Activated naive CD4-positive, alpha-beta T cell treated with anti-CD3 and anti-CD28 coated beads for 36 hours (primary cell): ENCODE data around the gene LENG9. TPM values are rescaled to one million over a fixed set of nuclear protein-coding genes. Genes with fewer than 3 reads are reported as not detected.
"Not testable (repeated sequence)": the region's sequence is repeated elsewhere in the genome, so short reads cannot be mapped to it uniquely, and the experiment has no call there.

ENCODE experiments used
- CTCF ChIA-PET: fragments of 350-600 bp; sonication (Branson Sonifier 250); formaldehyde crosslinking; loops from one replicate; lab custom pipeline; 2021; ENCODE audit warnings: antibody characterized with exemption; lab: Charles Lee
- DNase-seq: peaks from one replicate; pipeline ENCODE4 v3.0.0-alpha.2; 2020
- H3K27ac Mint-ChIP-seq: one replicate; pipeline ENCODE4 v1.8.0; 2021; ENCODE audit warnings: mild to moderate bottlenecking, mixed read lengths
- H3K27me3 Mint-ChIP-seq: one replicate; pipeline ENCODE4 v1.8.0; 2021; ENCODE audit warnings: low read depth, mixed read lengths
- H3K36me3 Mint-ChIP-seq: one replicate; pipeline ENCODE4 v1.8.0; 2021; ENCODE audit warnings: low read depth, mixed read lengths
- H3K4me1 Mint-ChIP-seq: one replicate; pipeline ENCODE4 v1.8.0; 2021; ENCODE audit warnings: low read depth, mixed read lengths
- H3K4me3 Mint-ChIP-seq: one replicate; pipeline ENCODE4 v1.8.0; 2021; ENCODE audit warnings: mild to moderate bottlenecking, moderate library complexity, mixed read lengths
- H3K9me3 Mint-ChIP-seq: one replicate; pipeline ENCODE4 v1.8.0; 2021; ENCODE audit warnings: mixed read lengths
- intact Hi-C: fragments of 100-400 bp; cut with micrococcal nuclease; formaldehyde crosslinking; loops from one replicate; pipeline ENCODE4 v1.15.1; 2023
- total RNA-seq, 2 experiments: library from RNA; stranded (reverse); gene quantifications; one replicate each; pipeline ENCODE4 v1.2.3, GENCODE V29; 2021

Gene LENG9
- total RNA-seq, 2 experiments from 2014 or later = 5.7 to 7.1 TPM

- peaks cover 54% of the 10 kb centered on the region for H3K36me3 Mint-ChIP-seq
- DNase-seq = no peak
- no peak overlapping the region for H3K27ac Mint-ChIP-seq
- H3K4me1 Mint-ChIP-seq = peaks cover 26% of the 10 kb centered on the region
- no peak overlapping the region for H3K4me3 Mint-ChIP-seq
- intact Hi-C loops = loop anchor here (2.0 kb wide), 1 partner anchor 591 kb away; no protein-coding TSS in a partner anchor
- H3K9me3 Mint-ChIP-seq = no peaks in the 10 kb centered on the region
- no peaks in the 10 kb centered on the region for H3K27me3 Mint-ChIP-seq
- CTCF ChIA-PET = interaction anchor here (0.7 kb wide), 1 partner anchor 297 kb away, joined by 3 read pairs; no protein-coding TSS in a partner anchor
Measured at GRCh38 chr19:54455786-54456422, 7.7 kb downstream of the LENG9 start.

GRCh38 chr19:54454781-54455675 is 8.6 kb downstream of the LENG9 start:
- no peaks in the 10 kb centered on the region for H3K9me3 Mint-ChIP-seq
- intact Hi-C loops = no loop called here
- H3K36me3 Mint-ChIP-seq = peaks cover 60% of the 10 kb centered on the region
- H3K27me3 Mint-ChIP-seq = no peaks in the 10 kb centered on the region
- CTCF ChIA-PET = no interaction called here
- H3K4me1 Mint-ChIP-seq = peaks cover 33% of the 10 kb centered on the region
- H3K4me3 Mint-ChIP-seq = no peak overlapping the region
- no peak for DNase-seq
- no peak overlapping the region for H3K27ac Mint-ChIP-seq

DNA sequence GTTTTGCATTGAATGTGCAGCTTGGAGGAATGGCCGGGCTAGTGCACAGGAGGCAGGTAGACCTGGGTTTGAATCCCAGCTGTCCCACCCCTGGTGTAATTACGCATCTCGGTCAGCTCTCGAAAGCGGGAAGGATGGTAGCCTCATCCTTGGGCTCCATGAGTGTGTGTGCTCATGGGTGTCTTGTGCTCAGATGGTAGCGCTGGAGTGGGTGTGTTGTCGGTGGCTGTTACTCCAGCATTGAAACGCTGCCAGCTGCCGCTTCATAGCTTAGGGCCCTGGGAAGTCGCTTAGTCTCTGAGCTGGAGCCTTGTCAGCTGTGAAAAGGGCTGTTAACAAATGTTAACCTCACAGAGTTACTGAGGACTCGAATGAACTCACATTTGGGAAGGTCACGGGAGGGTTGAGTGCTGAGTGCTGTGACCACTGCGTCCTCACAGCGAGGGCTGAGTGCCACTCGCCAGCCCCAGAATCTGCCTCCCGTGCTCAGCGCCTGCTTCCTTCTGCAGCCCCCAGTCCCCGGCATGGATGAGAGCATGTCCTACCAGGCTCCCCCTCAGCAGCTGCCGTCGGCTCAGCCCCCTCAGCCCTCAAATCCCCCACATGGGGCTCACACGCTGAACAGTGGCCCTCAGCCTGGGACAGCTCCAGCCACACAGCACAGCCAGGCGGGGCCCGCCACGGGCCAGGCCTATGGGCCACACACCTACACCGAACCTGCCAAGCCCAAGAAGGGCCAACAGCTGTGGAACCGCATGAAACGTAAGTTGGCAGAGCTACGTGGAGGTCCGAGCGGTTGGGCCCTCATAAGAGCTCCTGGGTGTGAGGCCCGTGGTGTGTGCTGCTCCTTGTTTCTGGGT is 9.4 kb downstream of the LENG9 start:
- no peaks in the 10 kb centered on the region for H3K9me3 Mint-ChIP-seq
- CTCF ChIA-PET = no interaction called here
- peaks cover 59% of the 10 kb centered on the region for H3K36me3 Mint-ChIP-seq
- no peaks in the 10 kb centered on the region for H3K27me3 Mint-ChIP-seq
- H3K4me1 Mint-ChIP-seq = peaks cover 35% of the 10 kb centered on the region
- intact Hi-C loops = no loop called here
- H3K27ac Mint-ChIP-seq = no peak overlapping the region
- no peak for DNase-seq
- H3K4me3 Mint-ChIP-seq = no peak overlapping the region

- intact Hi-C loops = no loop called here
- no peak for DNase-seq
- Mint-ChIP-seq H3K4me1 (peaks cover 31% of the 10 kb centered on the region), H3K27ac (no peak overlapping the region), H3K9me3 (no peaks in the 10 kb centered on the region), H3K4me3 (no peak overlapping the region), H3K27me3 (no peaks in the 10 kb centered on the region), H3K36me3 (peaks cover 57% of the 10 kb centered on the region)
- CTCF ChIA-PET = no interaction called here
Measured at GRCh38 chr19:54452626-54453025, 11.0 kb downstream of the LENG9 start.

DNA sequence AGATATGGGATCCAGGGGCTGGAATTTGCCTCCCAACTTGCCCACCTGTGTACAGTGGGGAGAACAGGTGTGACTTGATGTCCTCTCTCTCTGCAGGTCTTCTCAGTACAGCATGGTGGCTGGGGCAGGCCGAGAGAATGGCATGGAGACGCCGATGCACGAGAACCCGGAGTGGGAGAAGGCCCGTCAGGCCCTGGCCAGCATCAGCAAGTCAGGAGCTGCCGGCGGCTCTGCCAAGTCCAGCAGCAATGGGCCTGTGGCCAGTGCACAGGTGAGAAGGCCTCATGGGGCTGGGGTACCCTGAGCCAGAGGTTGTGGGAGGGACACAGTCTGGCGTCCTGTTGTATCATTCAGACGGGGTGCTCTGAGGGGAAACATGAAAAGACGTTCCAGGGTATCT is 11.6 kb downstream of the LENG9 start:
- no peaks in the 10 kb centered on the region for H3K27me3 Mint-ChIP-seq
- H3K4me3 Mint-ChIP-seq = no peak overlapping the region
- CTCF ChIA-PET = no interaction called here
- no peak overlapping the region for H3K27ac Mint-ChIP-seq
- H3K36me3 Mint-ChIP-seq = peaks cover 56% of the 10 kb centered on the region
- DNase-seq = no peak
- no peaks in the 10 kb centered on the region for H3K9me3 Mint-ChIP-seq
- intact Hi-C loops = no loop called here
- H3K4me1 Mint-ChIP-seq = peaks cover 37% of the 10 kb centered on the region

GRCh38 chr19:54451331-54451871 is 12.2 kb downstream of the LENG9 start:
- Mint-ChIP-seq H3K36me3 (peaks cover 56% of the 10 kb centered on the region), H3K9me3 (no peaks in the 10 kb centered on the region), H3K4me3 (peak overlapping the region; percentile 100), H3K27ac (peak overlapping the region; percentile 99), H3K27me3 (no peaks in the 10 kb centered on the region), H3K4me1 (peaks cover 41% of the 10 kb centered on the region)
- intact Hi-C loops = no loop called here
- CTCF ChIA-PET = no interaction called here
- DNase-seq = no peak

DNA sequence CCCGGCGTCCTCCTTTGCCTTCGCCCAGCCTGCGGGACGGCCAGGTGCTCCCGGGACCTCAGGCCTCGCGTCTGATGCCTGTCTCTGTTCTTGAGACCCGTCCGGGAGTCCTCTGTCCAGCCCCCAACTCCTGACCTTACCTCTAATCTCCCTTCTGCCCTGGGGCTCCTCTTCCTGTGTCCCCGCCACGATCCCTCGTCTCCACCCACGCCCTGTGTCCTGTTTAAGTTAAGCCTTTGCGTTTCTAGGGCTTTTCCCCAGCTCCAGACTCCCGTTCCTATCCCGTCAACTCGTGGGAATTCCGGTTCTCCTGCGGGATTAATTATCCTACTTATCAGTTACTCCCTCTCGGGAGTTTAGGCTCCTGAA is 13.9 kb downstream of the LENG9 start:
- H3K36me3 Mint-ChIP-seq = peaks cover 50% of the 10 kb centered on the region
- intact Hi-C loops = loop anchor here (1.0 to 10.0 kb wide), 7 partner anchors 15 to 613 kb away; partner anchors contain the start of genes CNOT3, PRPF31, RDH13 and TFPT

GRCh38 chr19:54448774-54449700 is 14.5 kb downstream of the LENG9 start, which contains the start of gene LENG8:
LENG8 (plus strand) TSS chr19:54449199; CDS start chr19:54451345, 2,146 bp downstream.
- peak; percentile 98 for DNase-seq
- Mint-ChIP-seq H3K27me3 (no peaks in the 10 kb centered on the region), H3K9me3 (no peaks in the 10 kb centered on the region), H3K27ac (peak within 1 kb of the TSS; percentile 99), H3K4me3 (peak within 1 kb of the TSS; percentile 100), H3K4me1 (peaks cover 45% of the 10 kb centered on the region), H3K36me3 (peaks cover 48% of the 10 kb centered on the region)
- CTCF ChIA-PET = interaction anchor here (0.9 to 2.2 kb wide), 3 partner anchors 10 to 13 kb away, joined by 3 to 13 read pairs (median 7); no protein-coding TSS in a partner anchor
- intact Hi-C loops = loop anchor here (1.0 to 10.0 kb wide), 7 partner anchors 15 to 614 kb away; partner anchors contain the start of genes CNOT3, PRPF31, RDH13 and TFPT

More for the DNA sequence above, 13.9 kb downstream of the LENG9 start:
- Mint-ChIP-seq H3K27ac (peak overlapping the region; percentile 99), H3K27me3 (no peaks in the 10 kb centered on the region), H3K9me3 (no peaks in the 10 kb centered on the region), H3K4me1 (peaks cover 45% of the 10 kb centered on the region), H3K4me3 (peak overlapping the region; percentile 100)
- DNase-seq = no peak
- CTCF ChIA-PET = interaction anchor here (1.2 kb wide), 1 partner anchor 12 kb away, joined by 7 read pairs; no protein-coding TSS in a partner anchor

DNA sequence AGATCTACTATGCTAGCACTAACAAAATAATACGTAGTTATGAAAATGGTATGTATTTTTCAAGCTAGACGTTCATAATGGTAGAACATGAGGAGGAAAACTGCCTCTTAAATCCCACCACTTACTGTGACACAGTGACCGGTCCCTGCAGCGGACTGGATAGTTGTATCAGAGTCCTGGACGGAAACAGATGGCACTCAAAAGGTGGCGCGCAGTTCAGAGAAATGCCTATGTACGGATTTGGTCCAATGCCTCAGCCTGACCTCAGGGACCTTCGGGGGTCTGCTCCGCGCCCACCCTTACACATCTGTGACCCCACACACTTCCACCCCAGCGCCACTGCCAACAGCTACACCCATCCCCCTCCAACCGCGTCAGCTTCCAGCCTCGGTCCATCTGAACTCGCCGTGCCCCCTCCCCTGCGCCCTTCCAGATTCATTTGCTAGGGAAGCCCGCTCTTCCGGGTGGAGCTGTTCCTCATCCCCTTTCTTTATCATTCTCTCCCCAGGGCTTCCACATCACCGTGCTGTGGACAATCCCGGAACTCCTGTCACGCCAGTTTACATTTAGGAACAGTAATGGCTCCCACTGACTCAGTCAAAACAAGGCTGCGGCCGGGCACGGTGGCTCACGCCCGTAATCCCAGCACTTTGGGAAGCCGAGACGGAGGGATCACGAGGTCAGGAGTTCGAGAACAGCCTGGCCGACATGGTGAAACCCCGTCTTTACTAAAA is 15.4 kb downstream of the LENG9 start:
- intact Hi-C loops = loop anchor here (2.0 to 10.0 kb wide), 5 partner anchors 121 to 615 kb away; partner anchors contain the start of genes PRPF31, RDH13, TFPT and TSEN34
- H3K4me1 Mint-ChIP-seq = peaks cover 46% of the 10 kb centered on the region
- H3K4me3 Mint-ChIP-seq = peak overlapping the region; percentile 100
- no peaks in the 10 kb centered on the region for H3K9me3 Mint-ChIP-seq
- H3K27me3 Mint-ChIP-seq = no peaks in the 10 kb centered on the region
- H3K36me3 Mint-ChIP-seq = peaks cover 45% of the 10 kb centered on the region
- peak overlapping the region; percentile 99 for H3K27ac Mint-ChIP-seq
- peak; percentile 55 for DNase-seq
- CTCF ChIA-PET = interaction anchor here (0.8 to 2.2 kb wide), 3 partner anchors 9 to 32 kb away, joined by 3 to 13 read pairs (median 3); no protein-coding TSS in a partner anchor

GRCh38 chr19:54446349-54446748 is 17.2 kb downstream of the LENG9 start:
- Mint-ChIP-seq H3K36me3 (peaks cover 36% of the 10 kb centered on the region), H3K4me1 (peaks cover 40% of the 10 kb centered on the region)
- H3K4me3 Mint-ChIP-seq, CTCF ChIA-PET, H3K27ac Mint-ChIP-seq, DNase-seq, H3K9me3 Mint-ChIP-seq, H3K27me3 Mint-ChIP-seq: not testable (repeated sequence)
- intact Hi-C loops = loop anchor here (5.0 to 10.0 kb wide), 2 partner anchors 119 to 282 kb away; no protein-coding TSS in a partner anchor
